Activated CD8-positive, alpha-beta memory T cell treated with anti-CD3 and anti-CD28 coated beads for 1 hour (primary cell): Measurements from ENCODE around the gene EEF1AKMT3.
"Not testable (repeated sequence)": the region's sequence is repeated elsewhere in the genome, so short reads cannot be mapped to it uniquely, and the experiment has no call there.

Experiments used
- DNase-seq, 2 donors: peaks; one replicate each; pipeline ENCODE4 v3.0.0-alpha.2; 2020; ENCODE audit warnings: low read depth in 1 of 2; ENCODE audit errors: extremely low read depth in 1 of 2

Gene EEF1AKMT3

DNA sequence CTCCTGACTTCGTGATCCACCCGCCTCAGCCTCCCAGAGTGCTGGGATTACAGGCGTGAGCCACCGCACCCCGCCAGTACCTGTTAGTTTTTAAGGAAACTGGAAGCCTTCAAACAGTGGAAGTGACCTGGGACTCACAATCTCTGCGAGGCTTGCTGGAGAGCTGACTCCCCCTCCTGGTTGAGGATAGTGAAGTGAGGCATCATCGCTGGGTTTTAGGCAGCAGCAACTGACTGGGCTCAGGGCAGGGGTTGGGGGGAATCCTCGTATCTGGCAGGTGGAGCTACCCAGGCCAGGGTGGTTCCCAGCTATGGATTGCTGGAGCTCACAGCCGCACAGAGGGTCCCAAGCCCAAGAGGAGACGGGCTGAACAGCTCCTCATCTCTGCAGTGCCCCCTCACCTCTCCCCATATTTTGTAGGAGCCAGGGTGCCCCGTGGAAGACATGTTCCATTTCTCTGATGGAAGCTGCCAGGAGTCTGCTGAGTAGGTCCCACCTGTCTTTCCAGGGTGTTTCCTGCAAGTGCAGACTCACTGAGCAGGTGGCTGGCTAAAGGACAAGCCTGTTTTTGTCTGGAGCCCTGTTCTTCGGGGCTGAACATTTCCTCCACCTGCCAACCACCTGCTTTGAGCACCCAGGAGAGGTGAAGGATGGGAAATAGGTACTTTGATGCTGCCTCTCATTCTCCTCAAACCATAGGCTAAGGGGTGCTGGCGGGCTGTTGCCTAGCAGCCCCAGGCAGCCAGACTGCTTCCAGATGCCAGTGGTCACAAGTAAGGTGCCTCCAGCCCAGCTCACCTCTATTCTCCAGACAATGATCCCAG is 43.0 kb downstream of the EEF1AKMT3 start:
- DNase-seq: no peak

DNA sequence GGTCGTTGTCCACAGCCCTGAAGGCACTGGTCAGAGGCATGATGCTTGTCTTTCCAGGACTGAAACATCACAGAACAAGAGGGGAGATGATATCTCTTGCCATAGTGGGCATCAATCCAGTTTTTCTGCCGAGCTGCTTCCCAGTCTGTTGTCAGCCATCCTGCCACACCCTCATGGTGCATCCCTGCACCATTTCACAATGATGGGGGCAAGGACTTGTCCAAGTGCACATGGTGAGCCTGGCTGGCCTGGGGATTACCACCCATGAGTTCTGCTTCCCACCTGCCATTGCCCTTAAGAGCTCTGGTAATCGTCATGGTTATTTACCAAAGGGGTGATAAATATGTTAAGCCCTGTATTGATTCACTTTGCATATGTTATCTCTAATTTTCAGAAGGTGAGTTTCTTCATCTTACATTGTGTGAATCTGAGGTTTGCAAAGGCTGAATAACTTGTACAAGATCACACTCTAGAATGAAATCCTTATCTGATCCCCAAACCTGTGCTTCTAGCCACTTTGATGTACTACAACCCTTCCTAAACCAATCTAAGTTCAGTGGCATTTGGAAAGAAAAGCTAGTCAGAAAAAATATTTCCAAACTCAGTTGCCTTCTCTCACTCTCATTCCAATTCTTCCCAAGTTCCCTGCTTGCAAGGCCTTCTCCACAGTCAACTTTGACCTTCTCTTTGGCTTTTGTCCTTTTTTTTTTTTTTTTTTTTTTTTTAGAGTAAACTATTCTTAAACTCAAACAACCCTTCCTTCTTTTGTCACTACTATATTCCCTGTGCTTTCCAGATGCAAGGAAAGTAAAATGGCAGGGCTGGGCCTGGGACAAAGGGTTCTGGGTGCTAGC is 43.8 kb downstream of the EEF1AKMT3 start:
- no peak for DNase-seq

DNA sequence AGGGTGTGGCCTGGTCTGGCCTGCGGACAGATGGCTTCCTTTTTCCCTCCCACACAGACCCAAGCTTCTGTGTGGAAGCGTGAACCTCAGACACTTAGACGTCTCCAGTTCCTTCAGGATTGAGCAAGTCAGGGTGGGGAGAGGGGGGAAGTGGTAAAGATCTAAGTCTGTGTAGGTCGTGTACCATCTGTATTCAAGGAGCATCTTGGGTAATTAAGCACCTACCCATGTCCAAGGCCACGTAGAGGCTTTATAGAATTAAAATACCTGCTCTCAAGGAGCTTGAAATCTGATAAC is 44.4 kb downstream of the EEF1AKMT3 start:
- DNase-seq: no peak

DNA sequence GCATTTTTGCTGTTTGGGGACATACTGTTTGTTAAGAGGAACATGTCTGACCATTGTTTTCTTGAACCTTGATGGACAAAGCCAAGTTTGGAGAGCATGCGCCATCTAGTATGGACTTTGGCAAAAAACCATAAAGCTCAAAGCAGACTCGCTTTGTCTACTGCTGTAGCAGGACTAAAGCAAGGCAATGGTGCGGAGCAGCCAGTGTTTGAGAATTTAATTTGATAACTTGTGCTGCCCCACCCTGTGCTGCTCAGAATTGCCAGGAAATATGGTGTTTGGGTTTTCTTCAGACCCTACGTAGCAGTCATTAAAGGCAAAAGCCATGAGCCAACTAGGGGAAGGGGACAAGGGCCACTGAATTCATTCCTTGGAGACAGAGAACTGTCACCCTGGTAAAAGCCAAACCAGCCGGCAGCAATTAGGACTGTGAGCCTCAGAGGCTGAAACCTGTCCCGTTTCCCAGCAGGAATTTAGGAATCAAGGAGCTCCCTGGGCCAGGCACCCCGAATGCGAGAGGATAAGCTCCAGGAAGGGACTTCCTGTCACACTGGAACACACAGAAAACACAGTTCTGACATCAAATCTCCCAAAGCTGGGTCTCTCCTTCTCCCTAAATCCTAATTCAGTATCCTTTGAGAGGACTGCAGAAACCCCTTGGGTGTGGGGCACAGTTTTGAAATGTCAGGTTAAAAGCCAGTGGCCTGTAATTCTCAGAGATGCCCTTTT is 45.0 kb downstream of the EEF1AKMT3 start:
- no peak for DNase-seq

DNA sequence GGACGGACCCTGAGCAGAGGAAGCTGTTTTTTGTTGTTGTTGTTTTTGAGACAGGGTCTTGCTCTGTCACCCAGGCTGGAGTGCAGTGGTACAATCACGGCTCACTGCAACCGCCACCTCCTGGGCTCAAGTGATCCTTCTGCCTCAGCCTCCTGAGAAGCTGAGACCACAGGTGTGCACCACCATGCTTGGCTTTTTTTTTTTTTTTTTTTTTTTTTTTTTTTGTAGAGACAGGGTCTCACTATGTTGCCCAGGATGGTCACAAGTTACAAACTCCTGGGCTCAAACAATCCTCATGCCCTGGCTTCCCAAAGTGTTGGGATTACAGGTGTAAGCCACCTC is 45.5 kb downstream of the EEF1AKMT3 start:
- DNase-seq: not testable (repeated sequence)

DNA sequence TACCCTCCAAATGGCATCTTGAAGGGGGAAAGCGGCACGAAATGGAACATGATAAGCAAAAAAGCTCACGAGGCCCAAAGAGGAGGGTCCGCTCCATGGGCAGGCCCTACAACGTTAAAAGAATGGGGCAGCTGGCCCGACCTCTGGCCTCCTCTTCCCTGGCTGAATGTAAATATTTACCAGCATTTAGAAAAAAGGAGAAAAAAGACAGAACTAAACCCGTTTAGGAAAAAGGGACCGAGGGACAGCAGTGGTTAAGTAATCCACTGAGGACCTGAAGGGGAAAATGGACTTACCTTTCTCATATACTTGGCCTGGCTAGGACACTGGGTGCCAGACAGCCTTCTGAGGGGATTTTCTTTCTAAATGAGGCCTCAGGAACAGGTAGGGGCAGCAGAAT is 47.7 kb downstream of the EEF1AKMT3 start:
- not testable (repeated sequence) for DNase-seq

DNA sequence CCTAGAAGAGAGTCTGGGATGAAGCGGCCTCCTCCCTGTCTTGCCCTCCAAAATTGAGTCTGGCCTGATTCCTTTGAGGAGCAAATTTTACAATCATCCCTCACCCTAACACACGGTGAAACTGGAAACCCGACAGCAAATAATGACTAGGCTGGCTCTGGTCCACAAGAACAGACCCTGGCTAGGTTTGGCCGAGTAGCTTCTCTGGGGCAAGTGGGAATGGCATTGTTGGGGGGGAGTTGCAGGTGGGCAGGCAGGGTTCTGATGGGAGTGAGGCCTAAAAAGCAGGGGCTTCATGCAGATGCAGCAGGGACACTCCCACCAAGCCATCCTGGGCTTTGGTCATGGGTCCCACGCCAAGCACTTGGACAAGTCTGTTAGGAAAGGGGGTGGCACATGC is 48.6 kb downstream of the EEF1AKMT3 start:
- DNase-seq: not testable (repeated sequence)

DNA sequence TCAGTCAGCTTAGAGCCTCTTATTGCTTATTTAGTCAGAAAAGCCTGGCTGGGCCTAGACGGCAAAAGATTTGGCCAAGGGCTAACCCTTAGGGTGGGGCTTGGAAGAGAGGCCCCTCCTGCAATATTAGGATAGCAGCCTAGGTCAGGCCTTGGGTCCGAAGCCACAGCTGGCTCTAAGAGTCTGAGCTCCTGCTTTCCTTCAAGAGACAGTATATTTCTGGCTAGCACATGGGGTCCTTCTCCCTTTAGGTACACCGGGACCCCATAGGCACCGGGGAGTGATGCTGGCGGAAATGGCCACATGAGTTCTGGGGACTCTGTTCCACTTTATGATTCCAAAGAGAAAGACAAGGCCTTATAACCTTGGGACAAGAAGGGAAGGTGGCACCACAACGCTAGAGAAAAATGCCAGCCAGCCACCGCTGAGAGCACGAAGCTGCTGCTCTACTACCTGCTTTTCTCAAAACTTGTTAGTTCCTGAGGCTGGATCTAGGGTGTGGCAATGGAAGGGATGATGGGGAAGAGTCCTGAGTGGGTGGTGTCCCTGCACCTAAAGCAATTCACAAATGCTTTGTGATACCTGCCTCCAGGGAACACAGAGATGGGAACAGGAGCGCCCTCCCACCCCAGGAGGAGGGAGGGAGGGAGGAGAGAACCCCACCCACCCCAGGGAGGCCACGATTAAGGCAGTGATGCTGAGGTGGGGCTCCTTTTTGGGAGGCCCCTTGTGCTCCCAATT is 49.2 kb downstream of the EEF1AKMT3 start:
- no peak for DNase-seq

DNA sequence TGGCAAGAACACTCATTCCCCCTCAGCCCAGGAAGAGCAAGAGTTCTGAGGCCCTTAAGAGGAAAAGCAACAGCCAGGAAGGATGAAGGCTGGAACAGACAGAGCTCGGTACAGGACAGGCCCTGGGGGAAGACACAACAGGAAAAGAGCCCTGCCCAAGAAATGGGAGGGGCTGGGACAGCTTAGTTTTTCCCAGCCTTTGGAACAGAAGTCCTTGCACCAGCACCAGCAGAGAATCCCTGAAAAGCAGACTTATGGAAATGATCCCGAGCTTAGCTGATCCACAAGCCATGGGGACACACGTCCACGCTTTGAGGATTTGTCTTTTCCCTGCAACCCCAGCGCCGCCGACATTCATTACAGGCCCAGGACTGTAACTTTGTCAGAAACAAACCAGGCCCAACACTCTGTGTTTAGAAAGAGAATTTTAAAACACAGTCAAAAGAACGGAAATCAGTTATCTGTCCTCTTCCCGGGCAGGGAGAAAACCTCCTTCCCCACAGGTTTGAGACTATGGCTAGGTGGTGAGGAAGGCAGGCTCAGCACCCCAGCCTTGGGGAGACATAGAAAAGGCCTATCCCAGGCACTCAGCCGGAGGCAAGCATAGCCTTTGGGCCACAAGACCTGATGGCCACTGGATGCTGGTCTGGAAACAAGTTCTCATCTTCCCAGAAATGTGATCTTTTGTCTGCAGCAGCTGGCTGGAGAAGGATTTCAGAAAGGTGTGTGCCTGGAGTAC is 50.1 kb downstream of the EEF1AKMT3 start:
- no peak for DNase-seq

DNA sequence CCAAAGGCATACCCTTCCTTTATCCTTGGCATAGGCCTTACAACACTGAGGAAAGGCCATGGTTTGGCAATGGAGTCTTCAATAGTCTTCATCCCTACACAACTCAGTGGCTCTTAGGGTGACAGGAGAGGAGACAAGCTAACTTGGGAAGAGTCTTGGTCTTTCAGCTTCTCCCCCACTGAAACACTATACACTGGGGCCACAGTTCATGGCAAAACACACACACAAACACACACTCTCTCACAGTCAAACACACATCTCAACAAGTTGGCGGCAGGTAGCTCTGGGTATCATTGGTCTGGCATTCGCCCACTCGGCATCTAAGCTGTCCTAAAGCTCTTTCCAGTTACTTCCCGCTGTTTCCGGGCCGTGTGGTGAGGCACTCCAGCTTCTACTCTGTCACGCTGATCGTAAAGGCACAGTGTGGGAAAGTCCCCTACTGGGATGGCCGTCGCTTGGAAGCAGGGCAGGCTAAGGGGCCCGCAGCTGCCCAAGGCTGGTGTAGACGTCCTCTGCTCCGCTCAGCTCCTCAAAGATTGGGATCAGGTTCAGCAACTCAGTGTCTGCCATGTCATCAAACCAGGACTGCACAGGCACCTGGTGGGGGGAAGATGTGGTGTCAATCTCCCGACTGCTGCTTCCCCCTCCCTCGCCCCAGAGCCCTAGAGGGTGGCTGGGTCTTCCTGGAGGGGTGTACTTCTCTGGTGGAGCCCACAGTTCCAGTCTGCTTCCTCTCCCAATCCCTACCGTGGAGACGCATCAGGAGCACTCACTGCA is 50.9 kb downstream of the EEF1AKMT3 start:
- DNase-seq: no peak

DNA sequence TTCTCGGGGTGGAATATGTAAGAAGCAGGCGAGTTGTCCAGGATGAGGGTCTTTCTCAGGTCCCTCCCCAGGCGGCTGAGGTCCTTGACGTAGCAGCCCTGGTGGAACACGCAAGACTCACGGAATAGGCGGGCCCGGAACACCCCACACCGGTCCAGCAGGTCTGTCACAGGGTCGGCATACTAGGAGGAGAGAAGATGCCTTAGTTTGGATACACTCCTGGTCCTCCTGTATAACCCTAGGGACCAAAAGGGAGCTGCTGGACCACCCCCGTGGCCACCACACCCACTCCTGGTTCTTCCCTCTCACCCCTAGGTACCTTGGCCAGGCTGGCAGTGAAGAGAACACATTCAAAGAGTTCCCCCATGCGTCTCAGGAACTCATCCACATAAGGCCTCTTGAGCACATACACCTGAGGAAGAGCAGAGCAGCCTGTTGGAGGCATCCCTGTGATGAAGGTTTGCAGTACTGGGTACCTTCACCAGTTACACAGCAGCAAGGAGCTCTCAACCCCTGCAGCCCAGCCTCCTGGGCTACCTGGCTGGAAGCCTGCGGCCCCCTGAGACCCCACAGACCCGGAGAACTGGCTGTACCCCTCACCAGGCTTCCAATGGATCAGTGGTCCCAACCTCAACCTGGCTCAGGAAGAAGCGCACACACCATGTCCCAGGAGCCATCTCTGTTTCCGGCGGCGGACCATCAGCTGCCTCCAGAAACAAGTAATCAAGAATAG is 51.7 kb downstream of the EEF1AKMT3 start:
- no peak for DNase-seq

DNA sequence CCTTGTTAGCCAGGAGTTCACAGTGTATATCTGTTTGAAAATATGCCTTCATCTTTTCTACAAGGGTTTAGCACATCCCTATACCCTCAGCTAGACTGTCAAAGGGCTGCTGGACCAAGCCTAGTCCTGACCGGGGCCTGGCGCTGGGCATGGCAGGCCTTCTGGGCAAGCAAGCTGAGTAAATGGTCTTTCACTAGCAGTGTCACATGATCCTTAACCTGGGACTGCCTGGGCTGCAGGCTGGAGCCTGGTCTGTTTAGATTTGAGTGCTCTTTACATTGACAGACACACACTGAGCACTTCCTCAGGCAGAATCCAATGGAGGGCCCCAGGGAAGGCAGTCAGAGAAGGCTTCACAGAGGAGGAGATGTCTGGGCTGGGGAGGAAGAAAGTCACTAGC is 53.0 kb downstream of the EEF1AKMT3 start:
- DNase-seq: no peak

DNA sequence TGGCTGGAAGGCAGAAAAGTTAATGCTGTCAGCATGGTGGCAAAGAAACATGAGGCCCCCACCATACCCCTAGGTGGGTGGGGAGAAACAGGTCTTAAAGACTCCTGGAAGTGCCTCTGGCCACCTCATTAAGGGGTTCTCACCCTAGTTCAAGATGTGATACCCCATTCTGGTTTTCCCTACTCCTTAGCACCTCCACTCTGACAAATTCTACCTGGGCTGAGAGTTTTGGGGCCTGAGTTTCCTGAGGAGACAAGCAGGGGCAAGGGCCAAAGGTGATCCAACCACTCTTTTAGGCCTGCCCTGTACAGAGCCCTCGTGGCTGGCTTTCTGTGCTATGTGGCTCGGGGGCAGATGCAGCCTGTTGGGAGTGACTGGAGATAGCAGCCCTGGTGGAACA is 54.0 kb downstream of the EEF1AKMT3 start:
- DNase-seq: no peak

DNA sequence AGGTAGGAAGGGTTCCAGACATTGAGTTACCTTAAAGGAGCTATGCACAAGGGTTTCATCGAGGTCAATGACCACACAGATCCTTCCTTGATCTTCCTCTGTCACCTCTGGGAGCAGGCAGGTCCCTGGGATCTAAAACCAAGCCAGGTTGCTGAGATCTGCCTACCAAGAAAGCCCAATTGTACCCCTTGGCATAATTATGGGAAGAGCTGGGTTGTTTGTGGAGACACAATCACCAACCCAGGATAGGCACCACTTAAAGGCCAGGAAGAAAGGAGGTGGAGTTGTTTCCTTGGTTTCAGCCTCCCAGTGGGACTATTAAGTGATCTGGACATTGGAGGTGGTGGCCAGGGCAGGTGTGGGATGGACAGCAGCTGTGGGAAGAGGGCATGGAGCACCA is 54.6 kb downstream of the EEF1AKMT3 start:
- no peak for DNase-seq

DNA sequence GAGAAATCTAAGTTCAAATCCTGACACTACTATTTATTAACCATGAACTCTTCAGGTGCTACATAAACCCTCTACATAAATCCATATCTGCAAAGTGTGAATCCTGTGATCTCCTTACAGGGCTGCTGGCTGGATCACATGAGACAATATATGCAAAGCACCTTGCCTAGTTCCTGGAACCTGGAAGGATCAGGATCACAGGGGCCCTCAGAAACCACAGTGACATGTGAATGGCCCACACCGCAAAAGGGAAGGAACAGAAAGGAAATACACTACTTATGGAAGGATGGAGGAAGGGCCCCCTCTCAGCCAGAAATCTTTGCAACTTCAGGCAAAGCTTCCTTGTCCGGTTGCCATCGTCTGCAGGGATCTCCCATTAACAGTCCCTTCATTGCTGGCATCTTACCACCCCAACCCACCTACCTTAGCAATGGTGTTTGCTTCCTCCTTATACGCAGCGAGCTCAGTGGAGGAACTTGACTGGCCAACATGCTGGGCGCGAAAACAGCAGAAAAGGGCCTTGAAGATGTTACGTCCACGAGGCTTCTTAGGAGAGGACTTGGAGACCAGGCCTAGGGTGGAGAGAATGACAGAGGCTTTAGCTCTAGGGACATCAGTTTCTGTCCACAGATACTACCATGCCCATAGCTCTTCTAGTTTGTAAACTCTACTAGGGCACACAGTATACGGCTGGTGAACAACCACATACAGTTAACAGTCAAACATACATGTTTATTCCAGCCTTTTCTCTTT is 56.8 kb downstream of the EEF1AKMT3 start:
- no peak for DNase-seq

DNA sequence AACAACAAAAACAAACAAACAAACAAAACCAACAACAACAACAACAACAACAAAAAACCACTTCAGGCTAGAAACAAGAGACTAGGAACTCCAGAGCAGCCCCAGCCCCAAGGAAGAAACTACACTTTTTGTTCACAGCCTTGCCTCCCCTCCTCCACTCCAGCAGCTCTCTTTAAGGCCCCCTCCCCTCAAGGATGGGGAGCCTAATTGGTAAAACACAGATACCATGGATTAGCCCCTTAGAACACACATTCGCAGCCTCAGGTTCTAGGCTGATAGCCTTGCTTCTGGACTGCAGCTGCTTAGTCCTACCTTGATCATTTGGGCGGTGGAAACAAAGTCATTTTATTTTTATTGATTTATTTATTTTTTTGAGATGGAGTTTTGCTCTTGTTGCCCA is 58.0 kb downstream of the EEF1AKMT3 start:
- DNase-seq: no peak
